RCC 7860 (cell line): Measurements from ENCODE around the gene MPRIP.

Experiments used
- DNase-seq: peaks from one replicate; pipeline ENCODE4 v3.0.0-alpha.2; 2015; ENCODE audit warnings: low spot score
- FAIRE-seq: peaks from 2 replicates; lab custom pipeline; 2012; peaks lifted over from hg19 to GRCh38; lab: Jason Lieb, UNC

Gene MPRIP

GRCh38 chr17:17200831-17201230 lies 158.6 kb downstream of the MPRIP start:
- no peak for FAIRE-seq
- DNase-seq: no peak

GRCh38 chr17:17201271-17201670 lies 159.0 kb downstream of the MPRIP start:
- FAIRE-seq (no peak), DNase-seq (no peak)

DNA sequence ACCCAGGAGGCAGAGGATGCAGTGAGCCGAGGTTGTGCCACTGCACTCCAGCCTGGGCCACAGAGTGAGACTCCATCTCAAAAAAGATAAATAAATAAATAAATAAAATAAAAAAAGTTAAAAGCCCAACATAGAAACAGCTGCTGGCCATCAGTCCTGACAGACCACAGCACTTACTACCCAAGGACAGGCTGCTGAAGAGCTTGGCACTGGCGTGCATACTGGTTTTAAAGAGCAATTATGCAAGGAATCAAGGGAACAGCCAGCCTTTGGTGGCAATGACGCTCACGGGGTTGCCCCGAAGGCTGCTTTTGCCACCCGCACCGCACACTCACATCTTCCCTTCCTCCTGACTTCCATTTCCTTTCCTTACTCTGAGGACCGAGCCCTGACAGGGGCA lies 159.7 kb downstream of the MPRIP start:
- no peak for FAIRE-seq
- DNase-seq: no peak

DNA sequence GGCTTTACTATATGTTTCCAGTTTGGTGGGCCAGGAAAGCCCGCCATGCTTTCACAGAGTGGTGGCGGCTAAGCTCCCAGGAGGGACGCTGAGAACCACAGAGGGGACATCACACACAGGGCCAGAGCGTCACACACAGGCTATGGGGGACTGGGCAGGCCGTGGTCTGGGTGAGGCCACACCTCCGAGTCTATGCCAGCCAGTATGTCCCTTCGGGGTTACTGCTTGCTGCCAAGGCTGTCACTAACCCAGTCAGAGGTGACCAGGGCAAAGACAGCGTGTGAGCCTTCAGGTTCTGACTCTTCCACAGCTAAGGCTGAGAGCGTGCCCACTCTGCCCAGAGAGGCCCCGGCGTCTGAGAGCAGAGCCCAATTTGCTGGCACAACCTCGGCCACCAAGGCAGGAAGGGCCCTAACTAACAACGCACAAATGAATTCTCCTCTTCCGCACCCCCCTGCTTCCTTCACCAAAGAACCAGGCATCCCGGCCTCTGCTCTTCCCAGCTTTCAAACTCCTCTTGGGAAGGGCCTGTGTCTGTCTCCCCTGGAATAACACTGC lies 161.0 kb downstream of the MPRIP start:
- FAIRE-seq (no peak), DNase-seq (no peak)

DNA sequence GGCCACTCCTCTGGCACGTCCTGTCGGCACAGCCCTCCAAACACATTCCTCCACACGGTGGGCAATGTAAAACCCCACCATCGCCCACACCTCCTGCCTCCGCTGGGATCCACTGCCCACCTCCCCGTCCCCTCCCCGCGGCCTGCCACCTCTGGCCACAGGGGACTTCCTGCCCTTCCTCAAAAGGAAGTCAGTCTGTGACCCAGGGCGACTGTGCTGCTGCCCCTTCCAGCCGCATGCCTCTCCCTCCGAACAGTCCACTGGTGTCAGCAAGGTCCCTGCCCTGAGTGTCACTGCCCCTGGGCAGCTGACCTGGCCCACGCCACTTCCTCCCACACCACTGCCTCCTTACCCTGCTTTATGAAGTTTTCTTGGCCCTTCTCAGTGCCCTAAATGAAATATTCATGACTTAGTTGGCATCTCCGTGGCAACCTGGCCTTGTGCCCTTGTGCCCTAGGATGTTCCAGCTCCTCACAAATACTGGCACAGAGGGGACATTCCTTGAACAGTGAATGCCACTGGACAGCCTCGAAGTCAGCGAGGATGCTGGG lies 161.9 kb downstream of the MPRIP start:
- no peak for DNase-seq
- no peak for FAIRE-seq

DNA sequence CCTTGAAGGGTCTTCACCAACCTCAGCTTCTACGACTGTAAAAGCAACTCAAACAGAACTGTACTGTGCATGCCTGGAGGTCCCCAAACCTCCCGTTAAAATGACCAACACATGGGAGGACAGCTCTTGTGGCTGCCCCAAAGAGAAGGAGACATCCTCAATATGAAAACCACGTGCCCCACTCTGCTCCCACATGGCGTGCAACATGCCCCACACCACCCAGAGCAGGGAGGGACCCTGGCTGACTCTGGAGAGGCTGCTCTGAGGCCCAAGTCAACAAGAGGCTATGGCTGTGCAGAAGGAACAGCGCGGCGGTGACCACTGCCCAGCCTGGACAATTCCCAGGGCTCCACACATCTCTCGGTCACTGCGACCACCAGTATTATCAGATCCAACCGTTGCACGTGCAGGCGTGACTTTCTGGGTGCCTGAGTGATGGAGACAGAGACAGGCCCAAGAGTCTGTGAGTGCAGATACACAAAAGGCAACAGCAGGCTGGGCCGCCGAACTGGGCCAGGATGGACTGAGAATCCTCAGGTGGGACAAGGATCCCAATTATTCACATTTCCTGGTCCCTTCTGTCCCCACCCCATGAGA lies 162.5 kb downstream of the MPRIP start:
- DNase-seq (no peak), FAIRE-seq (no peak)

DNA sequence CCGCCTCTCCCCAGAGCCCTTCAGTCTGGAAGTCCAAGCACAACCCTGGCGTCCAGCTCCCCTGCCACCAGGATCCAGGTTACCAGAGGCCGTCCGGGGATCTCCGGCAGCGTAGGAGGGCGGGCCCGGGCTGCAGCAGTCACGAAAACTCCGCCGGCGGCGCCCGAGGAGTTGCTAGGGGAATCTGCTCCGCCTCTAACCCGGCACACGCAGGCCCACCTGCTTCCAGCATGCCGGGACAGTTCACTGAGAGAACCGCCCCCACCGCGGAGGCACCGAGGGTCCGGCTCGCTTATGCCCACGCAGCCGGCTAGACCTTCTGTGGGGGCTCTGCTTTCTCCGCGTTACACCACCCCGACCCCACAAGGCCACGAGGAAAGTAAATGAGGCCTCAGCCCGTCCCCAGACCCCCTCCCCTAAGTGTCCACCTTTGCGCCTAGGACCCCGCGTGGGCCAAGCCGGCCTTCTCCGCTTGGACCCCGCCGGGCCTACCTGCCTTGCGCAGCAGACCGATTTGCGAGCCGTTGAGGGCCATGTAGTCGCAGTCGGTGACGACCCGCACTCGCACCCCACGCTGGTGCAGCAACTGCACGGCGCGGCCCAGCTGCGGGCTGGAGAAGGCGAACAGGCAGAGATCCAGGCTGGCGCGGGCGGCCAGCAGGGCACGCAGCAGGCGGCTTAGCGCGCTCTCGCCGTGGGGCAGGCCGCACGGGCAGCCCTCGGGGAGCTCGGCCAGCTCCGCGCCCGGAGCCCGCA lies 163.3 kb downstream of the MPRIP start:
- peak; percentile 30 for DNase-seq

GRCh38 chr17:17206124-17206912 lies 164.1 kb downstream of the MPRIP start, which contains the start of gene PLD6:
TSS of gene PLD6 (minus strand) at chr17:17206333. CDS start at chr17:17206286, 47 bp downstream.
- DNase-seq (peak; percentile 78), FAIRE-seq (no peak)

More for the DNA sequence above, 163.3 kb downstream of the MPRIP start:
- FAIRE-seq: no peak

- DNase-seq (no peak), FAIRE-seq (no peak)
Measured at GRCh38 chr17:17206913-17207335, 164.7 kb downstream of the MPRIP start.

DNA sequence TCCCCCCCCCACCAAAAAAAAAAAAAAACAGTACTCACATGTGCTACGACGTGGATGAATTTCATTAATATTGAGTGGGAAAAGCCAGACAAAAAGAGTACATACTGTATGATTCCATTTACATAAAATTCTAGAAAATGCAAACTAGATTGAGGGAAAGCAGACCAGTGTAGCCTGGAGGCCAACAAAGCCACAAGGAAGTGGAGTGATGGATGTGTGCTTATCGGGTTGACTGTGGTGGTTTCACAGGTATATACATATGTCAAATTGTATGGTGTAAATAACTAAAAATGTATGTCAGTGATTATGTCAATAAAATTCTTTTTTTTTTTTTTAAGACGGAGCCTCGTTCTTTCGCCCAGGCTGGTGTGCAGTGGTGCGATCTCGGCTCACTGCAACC lies 165.7 kb downstream of the MPRIP start:
- no peak for FAIRE-seq
- DNase-seq: no peak

DNA sequence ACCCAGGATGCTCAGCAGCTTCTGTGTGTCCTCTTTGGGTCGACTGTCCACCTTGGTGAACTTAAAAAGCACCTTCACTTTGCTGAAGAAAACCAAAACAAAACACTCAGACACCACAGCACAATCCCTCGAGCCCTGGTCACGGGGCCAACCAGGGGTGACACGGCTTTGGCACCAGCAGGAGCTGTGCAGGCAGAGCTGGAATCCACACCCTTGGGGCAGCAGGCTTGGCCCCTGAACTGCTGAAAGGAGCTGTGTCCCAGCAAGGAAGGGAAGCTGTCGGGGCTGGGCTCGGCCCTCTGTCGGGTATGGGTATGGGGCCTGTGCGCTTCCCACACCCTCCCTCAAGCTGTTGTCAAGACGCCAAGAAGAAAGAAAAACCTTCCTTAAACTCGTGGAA lies 171.5 kb downstream of the MPRIP start:
- DNase-seq (no peak), FAIRE-seq (no peak)

DNA sequence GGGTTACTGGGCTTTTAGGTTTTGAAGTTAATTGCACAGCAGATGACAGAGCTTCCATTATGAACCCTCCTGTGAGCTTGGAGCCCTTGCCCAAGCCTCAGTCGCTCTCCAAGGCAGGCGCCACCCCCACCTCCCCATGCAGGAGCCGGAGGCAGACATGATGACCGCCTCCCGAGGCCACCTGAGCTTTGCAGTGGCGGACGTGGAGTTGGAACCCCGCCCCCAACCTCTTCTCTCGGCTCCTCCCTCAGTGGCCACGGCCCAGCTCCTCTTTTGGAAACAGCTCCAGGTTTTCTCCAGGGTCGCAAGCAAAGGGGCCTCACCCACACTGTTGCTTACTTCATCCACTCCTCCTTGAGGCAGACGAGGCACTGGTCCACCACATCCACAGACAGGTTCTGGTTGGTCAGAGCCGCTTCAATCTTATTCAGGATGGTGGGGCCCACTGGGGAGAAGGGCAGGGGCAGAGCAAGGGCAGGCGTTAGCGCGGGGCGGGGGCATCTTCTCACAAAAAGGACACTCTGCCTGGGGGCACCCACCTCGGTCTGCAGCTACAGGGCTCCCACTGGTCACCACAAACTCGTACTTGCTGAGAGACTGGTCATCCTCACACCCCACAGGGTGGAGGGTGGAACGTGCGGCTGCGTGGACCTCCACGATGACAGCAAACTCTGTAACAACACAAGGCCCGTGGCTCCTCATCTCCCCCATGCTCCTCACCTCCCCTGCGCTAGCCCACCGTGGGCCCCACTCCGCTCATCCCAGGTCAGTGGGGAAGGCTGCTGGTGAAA lies 172.6 kb downstream of the MPRIP start:
- no peak for FAIRE-seq

GRCh38 chr17:17215575-17215974 lies 173.3 kb downstream of the MPRIP start:
- FAIRE-seq: no peak
- no peak for DNase-seq

More for the DNA sequence above, 172.6 kb downstream of the MPRIP start:
- no peak for DNase-seq

DNA sequence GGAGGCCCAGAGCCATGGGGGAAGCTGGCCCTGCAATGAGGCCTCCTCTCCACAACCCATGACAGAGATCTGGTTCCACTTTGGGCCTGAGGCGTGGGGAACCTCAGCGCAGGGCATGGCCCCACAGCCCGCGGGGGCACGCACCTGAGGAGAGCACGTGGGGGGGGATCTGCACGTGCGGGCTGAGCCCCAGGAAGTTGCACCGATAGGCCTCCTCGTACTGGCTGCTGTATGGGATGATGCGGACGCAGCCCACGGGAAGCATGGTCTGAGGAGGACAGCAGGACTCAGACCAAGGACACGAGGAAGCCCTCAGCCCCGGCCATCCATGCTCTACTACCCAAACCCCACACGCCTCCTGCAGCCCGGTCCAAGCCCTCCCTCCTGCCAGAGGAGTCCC lies 174.0 kb downstream of the MPRIP start:
- DNase-seq (no peak), FAIRE-seq (no peak)

- DNase-seq (no peak), FAIRE-seq (no peak)
Measured at GRCh38 chr17:17216776-17217175, 174.5 kb downstream of the MPRIP start.

DNA sequence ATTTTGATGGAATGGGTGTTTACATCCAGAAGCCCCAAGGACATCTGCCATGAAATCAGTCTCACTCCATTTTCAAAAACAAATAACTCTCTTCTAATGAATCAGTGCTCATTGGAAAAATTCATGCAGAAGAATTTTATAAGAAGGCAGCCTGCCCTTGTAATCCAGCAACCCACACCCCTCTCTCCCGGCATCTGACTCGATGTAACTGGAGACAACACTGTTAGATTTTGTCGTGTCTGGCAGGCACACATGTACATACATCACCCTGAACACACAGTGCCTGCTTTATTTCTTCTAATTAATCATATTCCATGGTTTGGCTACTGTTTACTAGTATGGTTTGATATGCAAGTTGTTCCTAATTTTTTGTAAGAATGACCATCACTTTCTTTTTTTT lies 175.7 kb downstream of the MPRIP start:
- no peak for DNase-seq
- FAIRE-seq: no peak

GRCh38 chr17:17220529-17220928 lies 178.3 kb downstream of the MPRIP start:
- FAIRE-seq: no peak
- DNase-seq: no peak

DNA sequence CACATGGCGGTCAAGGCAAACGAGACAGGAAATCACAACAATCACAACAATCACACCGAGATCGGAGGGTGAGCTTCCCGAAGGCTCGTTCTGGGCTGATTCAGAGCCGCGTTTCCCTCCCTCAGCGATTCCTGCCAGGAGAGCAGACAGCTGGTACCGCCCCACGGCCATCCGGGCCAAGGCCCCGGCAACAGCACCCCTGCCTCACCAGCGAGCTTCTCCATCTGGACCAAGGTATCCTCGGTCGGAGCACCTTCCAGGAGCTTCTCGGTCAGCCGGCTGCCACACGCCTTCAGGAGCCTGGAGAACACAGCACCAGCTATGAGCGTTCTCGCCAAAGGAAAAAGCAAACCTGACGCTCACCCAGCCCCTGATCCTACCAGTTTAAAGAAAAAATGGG lies 179.1 kb downstream of the MPRIP start:
- DNase-seq: no peak
- no peak for FAIRE-seq

DNA sequence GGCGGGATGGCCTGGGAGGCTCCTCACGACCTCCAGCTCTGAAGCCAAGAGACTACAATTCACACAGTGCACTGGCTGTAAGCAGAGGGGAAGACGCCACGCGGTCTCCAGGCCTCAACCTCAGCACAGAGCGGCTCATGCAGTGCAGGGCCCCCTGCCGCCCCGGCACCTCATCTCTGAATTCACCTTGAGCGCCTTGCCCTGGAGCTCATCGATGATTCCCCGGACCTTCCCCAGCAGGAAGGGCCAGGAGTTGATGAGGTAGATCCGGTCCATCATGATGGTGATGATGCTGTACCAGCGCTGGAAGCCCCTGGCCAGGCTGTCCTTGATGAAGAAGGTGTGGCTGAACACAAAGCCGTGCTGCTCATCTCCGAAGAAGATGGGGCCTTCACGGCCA lies 181.5 kb downstream of the MPRIP start:
- DNase-seq (no peak), FAIRE-seq (no peak)

DNA sequence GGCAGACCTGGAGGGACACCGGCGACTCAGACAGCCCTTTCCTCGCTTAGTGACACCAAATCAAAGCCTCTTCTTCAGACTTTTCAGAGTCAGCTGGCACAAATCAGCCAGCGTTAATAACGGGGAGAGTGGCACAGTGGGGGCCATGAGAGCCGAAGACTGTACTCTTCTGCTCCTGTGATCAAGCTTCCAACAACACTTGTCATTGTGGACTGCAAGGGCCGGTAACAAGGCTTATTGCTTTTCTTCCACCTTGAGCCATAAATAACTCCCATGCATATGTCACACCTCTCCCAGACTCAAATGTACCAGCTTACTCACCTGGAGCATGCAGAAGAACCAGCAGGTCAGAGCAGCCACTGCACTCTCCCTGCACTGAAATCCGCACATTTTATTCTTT lies 181.9 kb downstream of the MPRIP start:
- DNase-seq: no peak
- no peak for FAIRE-seq
